ENCODE measurements around the gene GABBR2. TPM values are rescaled to one million over a fixed set of nuclear protein-coding genes. Genes with fewer than 3 reads are reported as not detected.

GABBR2 gene
- total RNA-seq, 1 experiment from 2014 or later = 6.3 TPM

GRCh38 chr9:98291820-98292219 lies 416.9 kb downstream of the GABBR2 start:
- ChIA-PET POLR2A (no interaction called here), CTCF (no interaction called here)
- no peak for DNase-seq (ENCODE audit: low read depth, low spot score)
- H3K27me3 ChIP-seq (ENCODE audit: control insufficient read depth, insufficient read depth, low read length) = no peaks in the 10 kb centered on the region
- no peaks in the 10 kb centered on the region for H3K36me3 ChIP-seq (ENCODE audit: control insufficient read depth, insufficient read depth, low read length)
- TF ChIP-seq TCF7L2 (IDR thresholded peaks at IDR 0.05; ENCODE audit: low read depth, low read length) (no peak), POLR2AphosphoS5 (IDR thresholded peaks at IDR 0.05; ENCODE audit: low read depth, low read length) (no peak)
- TF ChIP-seq, protein P1, sequence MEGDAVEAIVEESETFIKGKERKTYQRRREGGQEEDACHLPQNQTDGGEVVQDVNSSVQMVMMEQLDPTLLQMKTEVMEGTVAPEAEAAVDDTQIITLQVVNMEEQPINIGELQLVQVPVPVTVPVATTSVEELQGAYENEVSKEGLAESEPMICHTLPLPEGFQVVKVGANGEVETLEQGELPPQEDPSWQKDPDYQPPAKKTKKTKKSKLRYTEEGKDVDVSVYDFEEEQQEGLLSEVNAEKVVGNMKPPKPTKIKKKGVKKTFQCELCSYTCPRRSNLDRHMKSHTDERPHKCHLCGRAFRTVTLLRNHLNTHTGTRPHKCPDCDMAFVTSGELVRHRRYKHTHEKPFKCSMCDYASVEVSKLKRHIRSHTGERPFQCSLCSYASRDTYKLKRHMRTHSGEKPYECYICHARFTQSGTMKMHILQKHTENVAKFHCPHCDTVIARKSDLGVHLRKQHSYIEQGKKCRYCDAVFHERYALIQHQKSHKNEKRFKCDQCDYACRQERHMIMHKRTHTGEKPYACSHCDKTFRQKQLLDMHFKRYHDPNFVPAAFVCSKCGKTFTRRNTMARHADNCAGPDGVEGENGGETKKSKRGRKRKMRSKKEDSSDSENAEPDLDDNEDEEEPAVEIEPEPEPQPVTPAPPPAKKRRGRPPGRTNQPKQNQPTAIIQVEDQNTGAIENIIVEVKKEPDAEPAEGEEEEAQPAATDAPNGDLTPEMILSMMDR (IDR thresholded peaks at IDR 0.05) = no peak
- no TSS peak for BruUV-seq (replicated peaks)
- H3K4me1 ChIP-seq (ENCODE audit: control insufficient read depth, insufficient read depth, low read length) = no peaks in the 10 kb centered on the region
- intact Hi-C loops (cut with micrococcal nuclease; ENCODE audit: unreplicated experiment) (no loop called here), in situ Hi-C loops (cut with HindIII; ENCODE audit: low pct_unique_long_range_greater_than_20kb, low sequenced_read_pairs) (no loop called here)
- H3K27ac ChIP-seq (ENCODE audit: low read length) = no peak overlapping the region
- no peaks in the 10 kb centered on the region for H3K9me3 ChIP-seq (ENCODE audit: control insufficient read depth, insufficient read depth, low read depth, low read length)
- no peak for ATAC-seq
- H3K4me3 ChIP-seq (ENCODE audit: low read depth in 2 of 2, low read length in 2 of 2) = no peak overlapping the region

DNA sequence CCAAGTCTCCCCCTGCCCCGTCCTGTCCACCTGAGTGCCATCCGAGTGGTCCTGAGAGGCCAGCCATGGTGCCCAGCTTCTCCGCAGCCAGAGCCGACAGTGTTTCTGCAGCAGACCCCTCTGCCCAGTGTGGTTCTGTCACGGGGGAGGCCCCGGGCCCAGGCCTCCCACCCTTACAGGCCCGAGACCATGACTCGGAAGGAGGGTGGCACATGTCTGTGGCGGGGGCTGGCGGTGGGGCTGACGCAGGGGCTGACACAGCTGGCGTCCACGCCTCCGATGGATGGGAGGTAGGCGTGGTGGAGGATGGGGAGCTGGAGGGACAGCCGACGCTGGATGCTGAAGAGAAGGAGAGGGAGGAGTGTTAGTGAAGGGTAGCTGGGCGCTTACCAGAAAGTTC lies 418.3 kb downstream of the GABBR2 start:
- Histone ChIP-seq H3K9me3 (ENCODE audit: control insufficient read depth, insufficient read depth, low read depth, low read length) (no peaks in the 10 kb centered on the region), H3K4me3 (ENCODE audit: low read depth in 2 of 2, low read length in 2 of 2) (no peak overlapping the region), H3K36me3 (ENCODE audit: control insufficient read depth, insufficient read depth, low read length) (no peaks in the 10 kb centered on the region), H3K27me3 (ENCODE audit: control insufficient read depth, insufficient read depth, low read length) (no peaks in the 10 kb centered on the region), H3K4me1 (ENCODE audit: control insufficient read depth, insufficient read depth, low read length) (no peaks in the 10 kb centered on the region), H3K27ac (ENCODE audit: low read length) (no peak overlapping the region)
- intact Hi-C loops (cut with micrococcal nuclease; ENCODE audit: unreplicated experiment) (no loop called here), in situ Hi-C loops (cut with HindIII; ENCODE audit: low pct_unique_long_range_greater_than_20kb, low sequenced_read_pairs) (no loop called here)
- DNase-seq (ENCODE audit: low read depth, low spot score) = no peak
- ChIA-PET POLR2A (no interaction called here), CTCF (no interaction called here)
- no peak for ATAC-seq
- no TSS peak for BruUV-seq (replicated peaks)
- TF ChIP-seq REST (IDR thresholded peaks at IDR 0.05; ENCODE audit: insufficient read depth in 1 of 2, low read depth in 2 of 2, low read length in 1 of 2) (no peak), SIN3A (IDR thresholded peaks at IDR 0.05; ENCODE audit: borderline replicate concordance, insufficient read depth, low read depth, low read length) (no peak), TCF7L2 (IDR thresholded peaks at IDR 0.05; ENCODE audit: low read depth, low read length) (no peak), POLR2AphosphoS5 (IDR thresholded peaks at IDR 0.05; ENCODE audit: low read depth, low read length) (no peak)
- TF ChIP-seq, protein P1 (IDR thresholded peaks at IDR 0.05) = no peak
